GM18520 (cell line): ENCODE measurements around the gene LRMDA.

ENCODE experiments used
- ATAC-seq: cut with Tn5 transposase; IDR thresholded peaks from one replicate; pipeline ENCODE4 v1.9.1; 2021; ENCODE audit not compliant: unreplicated experiment

LRMDA gene

GRCh38 chr10:75443362-75443761 is 11.9 kb downstream of the LRMDA start:
- ATAC-seq: no peak

- no peak for ATAC-seq
Observed at GRCh38 chr10:75444781-75445386, 13.5 kb downstream of the LRMDA start.

- ATAC-seq: no peak
Observed at GRCh38 chr10:75446508-75446907, 15.1 kb downstream of the LRMDA start.

GRCh38 chr10:75448166-75448565 is 16.7 kb downstream of the LRMDA start:
- no peak for ATAC-seq

GRCh38 chr10:75449382-75450074 is 18.1 kb downstream of the LRMDA start:
- no peak for ATAC-seq

GRCh38 chr10:75450075-75450445 is 18.6 kb downstream of the LRMDA start:
- ATAC-seq: no peak

- ATAC-seq: no peak
Observed at GRCh38 chr10:75450644-75451640, 19.5 kb downstream of the LRMDA start.

- ATAC-seq: no peak
Observed at GRCh38 chr10:75451831-75452230, 20.4 kb downstream of the LRMDA start.

- ATAC-seq: no peak
Observed at GRCh38 chr10:75452997-75453396, 21.6 kb downstream of the LRMDA start.

- ATAC-seq: no peak
Observed at GRCh38 chr10:75456122-75456521, 24.7 kb downstream of the LRMDA start.

GRCh38 chr10:75460059-75460458 is 28.6 kb downstream of the LRMDA start:
- no peak for ATAC-seq

GRCh38 chr10:75461672-75462649 is 30.5 kb downstream of the LRMDA start:
- ATAC-seq: no peak

- no peak for ATAC-seq
Observed at GRCh38 chr10:75462865-75463264, 31.4 kb downstream of the LRMDA start.

GRCh38 chr10:75464478-75465449 is 33.3 kb downstream of the LRMDA start:
- ATAC-seq: no peak

GRCh38 chr10:75465450-75465827 is 34.0 kb downstream of the LRMDA start:
- ATAC-seq: no peak

- ATAC-seq: no peak
Observed at GRCh38 chr10:75466001-75466400, 34.6 kb downstream of the LRMDA start.

GRCh38 chr10:75466886-75467285 is 35.5 kb downstream of the LRMDA start:
- no peak for ATAC-seq

GRCh38 chr10:75468612-75469005 is 37.2 kb downstream of the LRMDA start:
- ATAC-seq: no peak

- no peak for ATAC-seq
Observed at GRCh38 chr10:75469006-75469616, 37.7 kb downstream of the LRMDA start.
